GM20000 (cell line): ENCODE data around the gene SHANK3.
A peak's percentile ranks its signal among the peaks of the same experiment; 100 is the strongest.

Source experiments
- DNase-seq: peaks from one replicate; pipeline ENCODE4 v3.0.0; 2012; ENCODE audit warnings: low spot score
- CTCF ChIP-seq: IDR thresholded peaks from 2 replicates; pipeline ENCODE4 v1.5.1; 2012; ENCODE audit warnings: mild to moderate bottlenecking, control low read depth; ENCODE audit errors: extremely low read depth, missing control alignments

The SHANK3 gene

GRCh38 chr22:50677493-50678217 is 5.0 kb downstream of the SHANK3 start:
- TF ChIP-seq CTCF: no peak
- DNase-seq: no peak

DNA sequence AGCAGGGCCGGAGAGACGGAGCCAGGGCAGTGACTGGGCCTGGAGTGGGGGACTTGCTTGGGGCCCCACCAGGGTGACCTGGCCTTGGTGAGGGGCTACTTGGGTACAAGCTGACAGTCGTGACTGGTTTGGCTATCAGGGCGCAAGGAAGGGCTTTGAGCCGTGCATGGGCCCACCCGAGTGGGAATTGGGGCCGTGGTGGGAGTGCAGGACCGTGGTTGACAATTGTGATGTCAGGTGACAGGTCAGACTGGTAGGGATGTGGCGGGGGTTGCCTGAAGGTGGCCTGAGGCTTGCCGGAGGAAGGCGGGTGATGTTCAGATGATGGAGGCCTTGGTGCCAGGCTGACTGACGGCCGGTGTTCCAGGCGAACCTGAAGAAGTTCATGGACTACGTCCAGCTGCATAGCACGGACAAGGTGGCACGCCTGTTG is 5.6 kb downstream of the SHANK3 start:
- no peak for DNase-seq

DNA sequence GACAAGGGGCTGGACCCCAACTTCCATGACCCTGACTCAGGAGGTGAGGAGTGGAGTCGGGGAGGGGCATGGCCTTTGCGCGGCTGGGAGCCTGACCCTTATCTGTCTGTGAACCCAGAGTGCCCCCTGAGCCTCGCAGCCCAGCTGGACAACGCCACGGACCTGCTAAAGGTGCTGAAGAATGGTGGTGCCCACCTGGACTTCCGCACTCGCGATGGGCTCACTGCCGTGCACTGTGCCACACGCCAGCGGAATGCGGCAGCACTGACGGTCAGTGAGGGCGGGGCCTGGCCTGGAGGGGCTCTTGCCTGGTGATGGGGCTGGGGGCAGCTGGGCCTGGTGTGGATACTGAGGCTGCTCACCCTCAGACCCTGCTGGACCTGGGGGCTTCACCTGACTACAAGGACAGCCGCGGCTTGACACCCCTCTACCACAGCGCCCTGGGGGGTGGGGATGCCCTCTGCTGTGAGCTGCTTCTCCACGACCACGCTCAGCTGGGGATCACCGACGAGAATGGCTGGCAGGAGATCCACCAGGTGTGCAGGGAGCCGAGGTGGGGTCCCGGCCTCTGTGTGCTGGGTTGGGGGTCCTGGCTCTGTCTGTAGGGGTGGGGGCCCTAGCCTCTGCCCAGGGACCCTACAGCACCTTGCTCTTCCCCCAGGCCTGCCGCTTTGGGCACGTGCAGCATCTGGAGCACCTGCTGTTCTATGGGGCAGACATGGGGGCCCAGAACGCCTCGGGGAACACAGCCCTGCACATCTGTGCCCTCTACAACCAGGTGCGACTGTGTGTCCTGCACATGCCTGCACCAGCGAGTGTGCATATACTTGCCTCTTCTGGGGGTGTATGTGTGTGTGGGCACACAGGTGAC is 6.3 kb downstream of the SHANK3 start:
- no peak for DNase-seq
- TF ChIP-seq CTCF: no peak

More for the DNA sequence above, 5.6 kb downstream of the SHANK3 start:
- no peak for TF ChIP-seq CTCF

DNA sequence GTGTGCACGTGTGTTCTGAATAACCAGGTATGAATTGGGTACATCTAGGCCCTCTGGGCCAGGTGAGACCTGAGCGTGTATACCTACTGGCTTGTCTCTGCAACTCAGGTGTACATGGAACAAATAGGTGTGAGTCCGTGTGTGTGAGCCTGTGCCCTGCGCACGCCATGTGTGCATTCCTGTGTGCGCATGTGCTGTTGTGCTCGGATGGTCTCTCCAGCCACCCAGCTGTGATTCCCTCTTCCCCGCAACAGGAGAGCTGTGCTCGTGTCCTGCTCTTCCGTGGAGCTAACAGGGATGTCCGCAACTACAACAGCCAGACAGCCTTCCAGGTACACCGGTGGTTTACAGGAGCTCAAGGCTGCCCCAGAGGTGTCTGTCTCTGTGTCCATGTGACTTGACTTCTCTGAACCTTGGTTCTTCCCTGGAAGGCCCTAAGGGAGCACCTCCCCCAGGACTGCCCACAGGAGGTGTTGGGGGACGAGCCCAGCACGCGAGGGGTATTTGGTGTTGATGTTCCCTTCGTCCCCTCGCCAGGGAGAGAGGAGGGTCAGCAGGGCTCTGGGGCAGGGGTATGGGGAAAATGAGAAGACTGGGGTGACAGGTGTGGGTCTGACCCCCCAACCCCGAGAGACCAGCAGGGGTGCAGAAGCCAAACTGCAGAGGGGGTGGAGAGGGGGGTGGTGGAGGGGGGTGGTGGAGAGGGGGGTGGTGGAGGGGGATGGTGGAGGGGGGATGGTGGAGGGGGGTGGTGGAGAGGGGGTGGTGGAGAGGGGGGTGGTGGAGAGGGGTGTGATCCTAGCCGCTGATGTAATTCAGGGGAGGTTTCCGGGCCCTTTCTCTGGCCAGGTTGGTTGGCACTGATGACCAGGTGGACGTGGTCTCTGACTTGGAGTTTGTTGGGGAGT is 10.7 kb downstream of the SHANK3 start:
- TF ChIP-seq CTCF: no peak
- DNase-seq: peak; percentile 44

DNA sequence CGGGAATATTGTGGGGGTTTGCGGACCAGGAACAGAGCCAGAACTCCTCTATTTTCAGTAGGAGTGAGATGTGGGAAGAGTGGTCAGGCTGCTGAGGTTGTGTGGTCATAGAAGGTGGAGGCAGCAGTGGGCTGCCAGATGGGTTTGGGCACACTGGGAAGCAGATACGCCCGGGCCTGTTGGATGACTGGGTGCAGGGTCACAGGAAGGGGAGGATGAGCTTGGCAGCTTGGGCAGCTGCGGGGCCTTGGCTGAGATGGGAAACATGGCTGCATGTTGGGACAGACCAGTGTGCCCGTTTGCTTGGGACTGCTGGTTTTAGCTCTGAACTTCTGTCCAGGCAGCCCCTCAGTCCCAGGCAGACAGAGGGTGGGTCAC is 11.4 kb downstream of the SHANK3 start:
- peak; percentile 13 for DNase-seq
- TF ChIP-seq CTCF: no peak

DNA sequence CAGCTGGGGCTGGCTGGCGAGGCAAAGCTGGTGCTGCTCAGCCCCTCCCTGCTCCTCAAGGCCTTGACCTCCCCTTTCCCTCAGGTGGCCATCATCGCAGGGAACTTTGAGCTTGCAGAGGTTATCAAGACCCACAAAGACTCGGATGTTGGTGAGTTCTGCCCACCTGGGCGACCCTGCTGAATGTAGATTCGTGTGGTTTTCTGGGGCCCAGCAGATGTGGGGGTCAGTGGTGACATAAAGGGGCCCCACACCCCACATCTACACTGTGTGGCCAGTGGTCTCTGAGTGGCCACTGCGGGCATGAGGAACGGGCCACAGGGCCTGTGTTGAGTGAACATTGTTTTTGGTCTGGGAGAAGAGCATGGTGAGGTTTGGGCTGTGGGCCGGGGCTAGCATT is 11.9 kb downstream of the SHANK3 start:
- no peak for TF ChIP-seq CTCF
- DNase-seq: peak; percentile 23
